Esophagus muscularis mucosa (tissue), 3 donors: Measurements from ENCODE around the gene CARD9.

ENCODE experiments used
- CTCF ChIP-seq, 3 experiments: fragments of 200-600 bp in 2 of 3; fragments of 450-650 bp in 1 of 3; sonication (generic) in 2 of 3; IDR thresholded peaks; one replicate each; pipeline ENCODE4 v1.5.1; 2017 to 2019; ENCODE audit warnings: antibody characterized with exemption in 3 of 3, mild to moderate bottlenecking in 2 of 3, moderate library complexity in 1 of 3
- POLR2A ChIP-seq: fragments of 450-650 bp; IDR thresholded peaks from one replicate; pipeline ENCODE4 v1.6.1; 2017; ENCODE audit warnings: antibody characterized with exemption, moderate library complexity, mild to moderate bottlenecking, low read depth
- POLR2AphosphoS5 ChIP-seq, 2 donors: sonication (generic); formaldehyde crosslinking; IDR thresholded peaks; one replicate each; pipeline ENCODE4 v1.6.1; 2017; ENCODE audit warnings: antibody characterized with exemption in 2 of 2

GRCh38 chr9:136394312-136395019 lies 21.0 kb upstream of the CARD9 start:
- TF ChIP-seq CTCF (IDR thresholded peaks at IDR 0.05): no peak
- TF ChIP-seq POLR2A: no peak
- TF ChIP-seq POLR2AphosphoS5 (IDR thresholded peaks at IDR 0.05): no peak
